Measurements from ENCODE around the gene VARS2.

DNA sequence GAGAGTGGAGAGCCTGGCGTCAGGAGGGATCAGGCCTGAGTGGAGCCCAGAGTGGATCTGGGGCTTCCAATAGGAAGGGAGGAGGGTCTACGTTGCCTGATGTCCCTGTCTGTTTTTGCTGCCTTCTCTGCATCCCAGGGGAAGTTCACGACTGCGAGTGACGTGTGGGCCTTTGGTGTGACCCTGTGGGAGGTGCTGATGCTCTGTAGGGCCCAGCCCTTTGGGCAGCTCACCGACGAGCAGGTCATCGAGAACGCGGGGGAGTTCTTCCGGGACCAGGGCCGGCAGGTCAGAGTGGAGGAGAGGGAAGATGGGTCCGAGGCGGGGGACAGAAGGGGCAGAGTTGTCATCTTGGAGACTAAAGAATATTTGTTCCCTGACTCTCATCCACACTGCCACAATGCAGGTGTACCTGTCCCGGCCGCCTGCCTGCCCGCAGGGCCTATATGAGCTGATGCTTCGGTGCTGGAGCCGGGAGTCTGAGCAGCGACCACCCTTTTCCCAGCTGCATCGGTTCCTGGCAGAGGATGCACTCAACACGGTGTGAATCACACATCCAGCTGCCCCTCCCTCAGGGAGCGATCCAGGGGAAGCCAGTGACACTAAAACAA lies 15.2 kb upstream of the VARS2 start:
- no peak for TF ChIP-seq POLR2AphosphoS5 (IDR thresholded peaks at IDR 0.05)
- TF ChIP-seq, protein P1, sequence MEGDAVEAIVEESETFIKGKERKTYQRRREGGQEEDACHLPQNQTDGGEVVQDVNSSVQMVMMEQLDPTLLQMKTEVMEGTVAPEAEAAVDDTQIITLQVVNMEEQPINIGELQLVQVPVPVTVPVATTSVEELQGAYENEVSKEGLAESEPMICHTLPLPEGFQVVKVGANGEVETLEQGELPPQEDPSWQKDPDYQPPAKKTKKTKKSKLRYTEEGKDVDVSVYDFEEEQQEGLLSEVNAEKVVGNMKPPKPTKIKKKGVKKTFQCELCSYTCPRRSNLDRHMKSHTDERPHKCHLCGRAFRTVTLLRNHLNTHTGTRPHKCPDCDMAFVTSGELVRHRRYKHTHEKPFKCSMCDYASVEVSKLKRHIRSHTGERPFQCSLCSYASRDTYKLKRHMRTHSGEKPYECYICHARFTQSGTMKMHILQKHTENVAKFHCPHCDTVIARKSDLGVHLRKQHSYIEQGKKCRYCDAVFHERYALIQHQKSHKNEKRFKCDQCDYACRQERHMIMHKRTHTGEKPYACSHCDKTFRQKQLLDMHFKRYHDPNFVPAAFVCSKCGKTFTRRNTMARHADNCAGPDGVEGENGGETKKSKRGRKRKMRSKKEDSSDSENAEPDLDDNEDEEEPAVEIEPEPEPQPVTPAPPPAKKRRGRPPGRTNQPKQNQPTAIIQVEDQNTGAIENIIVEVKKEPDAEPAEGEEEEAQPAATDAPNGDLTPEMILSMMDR (IDR thresholded peaks at IDR 0.05): no peak
- no peak for TF ChIP-seq POLR2A (IDR thresholded peaks at IDR 0.05)
- no peak for TF ChIP-seq EP300 (IDR thresholded peaks at IDR 0.05)

Measured in sigmoid colon (tissue), 4 donors.